ENCODE data around the gene ANAPC7.

DNA sequence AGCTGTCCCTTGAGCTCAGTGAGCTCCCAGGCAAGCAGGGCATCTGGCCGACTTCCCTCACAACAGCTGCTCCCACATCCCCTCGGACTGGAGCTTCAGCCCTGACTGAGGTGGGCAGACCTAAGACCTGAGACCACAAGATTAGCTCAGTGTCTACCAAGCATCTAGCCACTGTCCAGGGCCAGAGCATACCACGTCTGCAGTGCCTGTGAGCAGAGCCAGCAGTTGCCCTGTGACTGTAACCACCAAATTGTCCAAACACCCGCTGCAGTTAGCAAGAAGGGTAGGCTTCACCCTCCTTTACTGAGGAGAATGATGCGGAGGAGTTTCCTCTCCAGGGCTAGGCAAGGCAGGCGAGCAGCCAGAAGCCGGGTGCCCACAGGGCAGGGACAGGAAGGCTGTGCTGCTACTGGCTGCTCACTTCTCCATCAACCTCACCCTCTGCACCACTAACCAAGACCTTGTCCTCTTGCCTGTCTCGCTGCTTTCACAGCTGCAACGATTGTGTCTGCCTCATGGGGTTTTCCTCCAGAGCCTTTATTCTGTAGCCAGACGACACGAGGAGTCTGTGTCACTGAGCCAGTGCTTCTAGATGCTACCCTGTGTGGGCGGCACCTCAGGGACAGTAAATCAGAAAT, 53.9 kb downstream of the ANAPC7 start:
- TF ChIP-seq CTCF (optimal IDR thresholded peaks at IDR 0.05 in 1 of 3, IDR thresholded peaks at IDR 0.05 in 1 of 3, conservative IDR thresholded peaks at IDR 0.05 in 1 of 3; ENCODE audit: extremely low read depth in 1 of 3, insufficient read depth in 2 of 3, low read length in 3 of 3) (no peak), EZH2 (IDR thresholded peaks at IDR 0.05; ENCODE audit: low read length) (no peak)
